ENCODE results near the gene ACAD11.

ACAD11 gene

DNA sequence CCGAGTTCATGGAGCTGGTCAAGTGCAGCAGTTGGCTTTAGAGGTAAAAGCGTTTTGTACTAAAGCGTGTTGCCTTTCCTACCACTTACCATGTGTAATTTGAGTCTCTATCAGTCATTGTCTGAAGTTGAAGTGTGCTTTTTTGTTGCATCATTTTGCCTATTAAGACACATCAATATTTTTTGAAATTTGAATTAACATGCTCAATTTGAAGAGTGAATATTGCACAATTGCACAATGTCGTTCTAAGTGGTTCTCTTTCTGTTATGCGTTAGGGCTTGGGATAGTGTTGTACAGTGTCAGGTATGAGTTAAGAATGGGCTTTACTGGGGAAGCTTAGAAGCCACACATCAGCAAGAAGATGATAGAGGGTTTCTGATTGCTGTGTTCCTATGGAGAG is 146.6 kb downstream of the ACAD11 start:
- in situ Hi-C loops (cut with MboI; ENCODE audit: low sequenced_read_pairs) = no loop called here

DNA sequence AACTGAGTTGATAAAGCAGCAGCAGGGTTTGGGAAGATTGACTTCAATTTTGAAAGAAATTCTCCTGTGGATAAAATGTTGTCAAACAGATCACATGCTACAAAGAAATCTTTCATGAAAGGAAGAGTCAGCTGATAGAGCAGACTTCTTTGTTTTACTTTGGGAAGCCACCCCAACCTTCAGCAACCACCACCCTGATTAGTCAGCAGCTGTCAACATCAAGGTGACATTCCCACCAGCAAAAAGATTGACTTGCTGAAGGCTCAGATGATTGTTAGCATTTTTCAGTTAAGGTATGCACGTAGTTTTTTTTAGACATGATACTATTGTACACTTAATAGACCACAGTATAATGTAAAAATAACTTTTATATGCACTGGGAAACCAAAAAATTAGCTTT is 150.1 kb downstream of the ACAD11 start:
- in situ Hi-C loops (cut with MboI; ENCODE audit: low sequenced_read_pairs) = no loop called here

- in situ Hi-C loops (cut with MboI; ENCODE audit: low sequenced_read_pairs) = no loop called here
These were observed 150.5 kb downstream of the ACAD11 start for GRCh38 chr3:132509096-132509495.

Data from HL-60/S4 treated with phorbol 12-myristate 13-acetate at 8.2 ng/mL for 4 days and 3 days (cell line).